CD8-positive, alpha-beta memory T cell (primary cell): ENCODE measurements around the gene ZNG1B. TPM values are rescaled to one million over a fixed set of nuclear protein-coding genes. Genes with fewer than 3 reads are reported as not detected.
"Not testable (repeated sequence)": the region's sequence is repeated elsewhere in the genome, so short reads cannot be mapped to it uniquely, and the experiment has no call there.

Source experiments
- CTCF ChIA-PET: fragments of 350-600 bp; sonication (Branson Sonifier 250); formaldehyde crosslinking; loops from one replicate; lab custom pipeline; 2021; ENCODE audit warnings: antibody characterized with exemption; lab: Charles Lee
- POLR2A ChIA-PET: fragments of 350-600 bp; sonication (Branson Sonifier 250); formaldehyde crosslinking; loops from one replicate; lab custom pipeline; 2021; ENCODE audit warnings: antibody characterized with exemption; lab: Charles Lee
- DNase-seq, 5 donors: peaks; one replicate each; pipeline versions ENCODE4 v3.0.0 to v3.0.0-alpha.2; 2020 to 2022; ENCODE audit warnings: mixed read lengths in 1 of 5
- H3K27ac ChIP-seq: one replicate; pipeline ENCODE4 v1.7.0; 2013; ENCODE audit warnings: low read depth, mild to moderate bottlenecking, low read length, moderate library complexity
- H3K27me3 ChIP-seq: 2 replicates; pipeline ENCODE4 v1.7.0; 2013; ENCODE audit warnings: low read length, mild to moderate bottlenecking; ENCODE audit not compliant: insufficient read depth, poor library complexity, severe bottlenecking
- H3K36me3 ChIP-seq: 2 replicates; pipeline ENCODE4 v1.7.0; 2013; ENCODE audit warnings: mild to moderate bottlenecking, low read length, moderate library complexity; ENCODE audit not compliant: insufficient read depth
- H3K4me1 ChIP-seq: 2 replicates; pipeline ENCODE4 v1.7.0; 2013; ENCODE audit warnings: mild to moderate bottlenecking, low read length, moderate library complexity; ENCODE audit not compliant: insufficient read depth
- H3K4me3 ChIP-seq: 2 replicates; pipeline ENCODE4 v1.7.0; 2013; ENCODE audit warnings: mild to moderate bottlenecking, low read length
- H3K9me3 ChIP-seq: 2 replicates; pipeline ENCODE4 v1.7.0; 2013; ENCODE audit warnings: mild to moderate bottlenecking, low read length
- H3K27ac Mint-ChIP-seq, 8 donors: one replicate each; pipeline ENCODE4 v1.8.0; 2020 to 2021; ENCODE audit warnings: mixed read lengths in 8 of 8, mild to moderate bottlenecking in 6 of 8, inconsistent platforms in 3 of 8, moderate library complexity in 3 of 8
- H3K27me3 Mint-ChIP-seq, 2 donors: one replicate each; pipeline ENCODE4 v1.8.0; 2020 to 2021; ENCODE audit warnings: mixed read lengths in 2 of 2, mild to moderate bottlenecking in 1 of 2, moderate library complexity in 1 of 2
- H3K36me3 Mint-ChIP-seq, 3 donors: one replicate each; pipeline ENCODE4 v1.8.0; 2020 to 2021; ENCODE audit warnings: mixed read lengths in 3 of 3, inconsistent platforms in 1 of 3, mild to moderate bottlenecking in 1 of 3
- H3K4me1 Mint-ChIP-seq, 3 donors: one replicate each; pipeline ENCODE4 v1.8.0; 2020 to 2021; ENCODE audit warnings: mixed read lengths in 3 of 3, inconsistent platforms in 1 of 3, mild to moderate bottlenecking in 1 of 3
- H3K4me3 Mint-ChIP-seq, 7 donors: one replicate each; pipeline ENCODE4 v1.8.0; 2020 to 2021; ENCODE audit warnings: mixed read lengths in 7 of 7, mild to moderate bottlenecking in 6 of 7, moderate library complexity in 4 of 7, inconsistent platforms in 2 of 7
- H3K9me3 Mint-ChIP-seq, 5 donors: one replicate each; pipeline ENCODE4 v1.8.0; 2020 to 2022; ENCODE audit warnings: mixed read lengths in 5 of 5, mild to moderate bottlenecking in 3 of 5, moderate library complexity in 2 of 5, inconsistent platforms in 1 of 5
- polyA plus RNA-seq: library from polyadenylated mRNA; unstranded; fragments of 300-500 nt; fragmentation: Illumina TruSeq; gene quantifications from one replicate; pipeline ENCODE4 v1.2.3, GENCODE V29; 2021
- total RNA-seq, 2 experiments: library from RNA; stranded (reverse); gene quantifications; one replicate each; pipeline ENCODE4 v1.2.3, GENCODE V29; 2021

The ZNG1B gene
- total and polyA plus RNA-seq, 3 experiments from 2014 or later, result 28.8 to 40.5 (median 34.6) TPM

- H3K4me1 Mint-ChIP-seq, H3K36me3 ChIP-seq, H3K27ac ChIP-seq, CTCF ChIA-PET, H3K4me3 Mint-ChIP-seq, H3K27ac Mint-ChIP-seq, H3K36me3 Mint-ChIP-seq, H3K27me3 ChIP-seq, DNase-seq, H3K4me1 ChIP-seq, H3K9me3 ChIP-seq, H3K9me3 Mint-ChIP-seq, H3K27me3 Mint-ChIP-seq, POLR2A ChIA-PET, H3K4me3 ChIP-seq: not testable (repeated sequence)
These were observed 5.7 kb upstream of the ZNG1B start for GRCh38 chr2:113431773-113432172.

- H3K9me3 Mint-ChIP-seq, H3K27ac ChIP-seq, H3K4me1 ChIP-seq, H3K27me3 ChIP-seq, H3K36me3 Mint-ChIP-seq, H3K4me3 ChIP-seq, H3K36me3 ChIP-seq, H3K27me3 Mint-ChIP-seq, H3K4me3 Mint-ChIP-seq, CTCF ChIA-PET, H3K4me1 Mint-ChIP-seq, H3K27ac Mint-ChIP-seq, H3K9me3 ChIP-seq, POLR2A ChIA-PET, DNase-seq: not testable (repeated sequence)
These were observed 4.0 kb upstream of the ZNG1B start for GRCh38 chr2:113433468-113433867.

- CTCF ChIA-PET, H3K27me3 Mint-ChIP-seq, DNase-seq, H3K9me3 Mint-ChIP-seq, H3K4me3 ChIP-seq, H3K4me1 Mint-ChIP-seq, H3K27ac ChIP-seq, H3K36me3 Mint-ChIP-seq, H3K4me3 Mint-ChIP-seq, H3K4me1 ChIP-seq, H3K9me3 ChIP-seq, H3K27me3 ChIP-seq, H3K36me3 ChIP-seq, POLR2A ChIA-PET, H3K27ac Mint-ChIP-seq: not testable (repeated sequence)
These were observed 28.3 kb downstream of the ZNG1B start for GRCh38 chr2:113465770-113466169.

- POLR2A ChIA-PET, H3K4me1 ChIP-seq, H3K36me3 ChIP-seq, H3K4me3 ChIP-seq, H3K27ac ChIP-seq, H3K4me3 Mint-ChIP-seq, H3K27me3 Mint-ChIP-seq, H3K9me3 ChIP-seq, H3K9me3 Mint-ChIP-seq, CTCF ChIA-PET, H3K27ac Mint-ChIP-seq, DNase-seq, H3K27me3 ChIP-seq, H3K4me1 Mint-ChIP-seq: not testable (repeated sequence)
- peaks cover 0 to 11% (median 3%) of the 10 kb centered on the region in 3 donors for H3K36me3 Mint-ChIP-seq
These were observed 39.3 kb downstream of the ZNG1B start for GRCh38 chr2:113476688-113477368.

- H3K9me3 Mint-ChIP-seq, POLR2A ChIA-PET: not testable (repeated sequence)
These were observed 59.0 kb downstream of the ZNG1B start for GRCh38 chr2:113496527-113496926.

GRCh38 chr2:113498365-113498764, 60.9 kb downstream of the ZNG1B start, which contains the start of gene FOXD4L1:
Gene FOXD4L1 (plus strand): TSS chr2:113498665. CDS start chr2:113499257, 592 bp downstream.
- H3K27me3 Mint-ChIP-seq, result peaks cover 24 to 26% of the 10 kb centered on the region in 2 donors
- H3K36me3 ChIP-seq, POLR2A ChIA-PET, H3K4me1 ChIP-seq, H3K36me3 Mint-ChIP-seq, H3K27me3 ChIP-seq, CTCF ChIA-PET, H3K27ac ChIP-seq, DNase-seq, H3K4me3 ChIP-seq, H3K9me3 Mint-ChIP-seq, H3K9me3 ChIP-seq: not testable (repeated sequence)
- H3K4me3 Mint-ChIP-seq, result peak within 1 kb of the TSS in 4 of 7 donors; percentile 43 to 81 (median 58)
- H3K27ac Mint-ChIP-seq, result peak within 1 kb of the TSS in 1 of 8 donors; percentile 39
- H3K4me1 Mint-ChIP-seq, result peaks cover 15 to 28% (median 20%) of the 10 kb centered on the region in 3 donors

More at GRCh38 chr2:113496527-113496926, 59.0 kb downstream of the ZNG1B start:
- CTCF ChIA-PET, H3K27me3 ChIP-seq, H3K9me3 ChIP-seq, H3K27ac ChIP-seq, H3K27ac Mint-ChIP-seq, H3K36me3 ChIP-seq, H3K4me1 ChIP-seq, H3K4me3 Mint-ChIP-seq, H3K4me3 ChIP-seq, H3K36me3 Mint-ChIP-seq: not testable (repeated sequence)
- H3K4me1 Mint-ChIP-seq, result peaks cover 6 to 15% (median 13%) of the 10 kb centered on the region in 3 donors
- peaks cover 12 to 14% of the 10 kb centered on the region in 2 donors for H3K27me3 Mint-ChIP-seq
- peak in 1 of 5 donors; percentile 43 for DNase-seq

- Mint-ChIP-seq H3K4me3 (peak overlapping the region in 4 of 7 donors; percentile 43 to 81 (median 58)), H3K27me3 (peaks cover 28 to 29% of the 10 kb centered on the region in 2 donors), H3K4me1 (peaks cover 15 to 31% (median 20%) of the 10 kb centered on the region in 3 donors), H3K27ac (peak overlapping the region in 1 of 8 donors; percentile 39)
- CTCF ChIA-PET, H3K9me3 ChIP-seq, H3K27ac ChIP-seq, H3K9me3 Mint-ChIP-seq, H3K36me3 Mint-ChIP-seq, H3K27me3 ChIP-seq, POLR2A ChIA-PET, H3K4me1 ChIP-seq, H3K4me3 ChIP-seq, H3K36me3 ChIP-seq: not testable (repeated sequence)
- peak in 1 of 5 donors; percentile 59 for DNase-seq
These were observed 61.8 kb downstream of the ZNG1B start for GRCh38 chr2:113499019-113499885.
